Trophoblast cell (in vitro differentiated cells and primary cell): Measurements from ENCODE around the gene IER3.
A peak's percentile ranks its signal among the peaks of the same experiment; 100 is the strongest.

Source experiments
- DNase-seq, 2 donors: peaks; one replicate each; pipeline ENCODE4 v3.0.0-alpha.2; 2016
- H2AFZ ChIP-seq: 2 replicates; pipeline ENCODE4 v1.6.1; 2013; ENCODE audit warnings: low read length, moderate library complexity, mild to moderate bottlenecking; ENCODE audit not compliant: insufficient read depth, poor library complexity
- H2AK5ac ChIP-seq: 2 replicates; pipeline ENCODE4 v1.6.1; 2013; ENCODE audit warnings: mild to moderate bottlenecking, low read length
- H2BK120ac ChIP-seq: 2 replicates; pipeline ENCODE4 v1.6.1; 2013; ENCODE audit warnings: low read length, mild to moderate bottlenecking, moderate library complexity; ENCODE audit not compliant: insufficient read depth, poor library complexity
- H2BK12ac ChIP-seq: 2 replicates; pipeline ENCODE4 v1.6.1; 2013; ENCODE audit warnings: mild to moderate bottlenecking, low read length, moderate library complexity
- H2BK5ac ChIP-seq: 2 replicates; pipeline ENCODE4 v1.6.1; 2013; ENCODE audit warnings: low read length, low read depth, moderate library complexity, mild to moderate bottlenecking; ENCODE audit not compliant: poor library complexity
- H3K14ac ChIP-seq: 2 replicates; pipeline ENCODE4 v1.6.1; 2013; ENCODE audit warnings: mild to moderate bottlenecking, low read length
- H3K18ac ChIP-seq: 2 replicates; pipeline ENCODE4 v1.6.1; 2013; ENCODE audit warnings: mild to moderate bottlenecking, low read length
- H3K23ac ChIP-seq: 2 replicates; pipeline ENCODE4 v1.6.1; 2013; ENCODE audit warnings: low read length
- H3K27ac ChIP-seq: 2 replicates; pipeline ENCODE4 v1.5.1; 2013; ENCODE audit warnings: low read depth, mild to moderate bottlenecking, inconsistent platforms, low read length, moderate library complexity
- H3K27me3 ChIP-seq: 2 replicates; pipeline ENCODE4 v1.6.1; 2013; ENCODE audit warnings: inconsistent platforms, mild to moderate bottlenecking, low read length, moderate library complexity; ENCODE audit not compliant: insufficient read depth
- H3K36me3 ChIP-seq, 2 experiments: 1 replicate in 1 of 2; 2 replicates in 1 of 2; pipeline ENCODE4 v1.6.1; 2013; ENCODE audit warnings: low read length in 2 of 2, mild to moderate bottlenecking in 2 of 2, moderate library complexity in 1 of 2; ENCODE audit not compliant: insufficient read depth in 2 of 2, control insufficient read depth in 1 of 2
- H3K4ac ChIP-seq: 2 replicates; pipeline ENCODE4 v1.6.1; 2013; ENCODE audit warnings: low read depth, mild to moderate bottlenecking, low read length, moderate library complexity
- H3K4me1 ChIP-seq, 2 experiments: 1 replicate in 1 of 2; 2 replicates in 1 of 2; pipeline ENCODE4 v1.6.1; 2013; ENCODE audit warnings: low read length in 2 of 2, mild to moderate bottlenecking in 2 of 2, moderate library complexity in 1 of 2; ENCODE audit not compliant: insufficient read depth in 2 of 2, control insufficient read depth in 1 of 2
- H3K4me2 ChIP-seq: 2 replicates; pipeline ENCODE4 v1.6.1; 2013; ENCODE audit warnings: inconsistent platforms, mild to moderate bottlenecking, low read length, moderate library complexity
- H3K4me3 ChIP-seq: 2 replicates; pipeline ENCODE4 v1.5.1; 2013; ENCODE audit warnings: mild to moderate bottlenecking, low read depth, low read length, inconsistent platforms
- H3K79me1 ChIP-seq: one replicate; pipeline ENCODE4 v1.6.1; 2013; ENCODE audit warnings: low read length
- H3K79me2 ChIP-seq: 2 replicates; pipeline ENCODE4 v1.6.1; 2013; ENCODE audit warnings: low read length, mild to moderate bottlenecking; ENCODE audit not compliant: control insufficient read depth, insufficient read depth, poor library complexity
- H3K9ac ChIP-seq: 2 replicates; pipeline ENCODE4 v1.6.1; 2013; ENCODE audit warnings: mild to moderate bottlenecking, low read length
- H3K9me3 ChIP-seq: 2 replicates; pipeline ENCODE4 v1.6.1; 2013; ENCODE audit warnings: low read depth, mild to moderate bottlenecking, control low read depth, inconsistent platforms, low read length; ENCODE audit not compliant: insufficient read depth
- H4K12ac ChIP-seq: 2 replicates; pipeline ENCODE4 v1.6.1; 2013; ENCODE audit warnings: low read depth, mild to moderate bottlenecking, low read length, moderate library complexity
- H4K8ac ChIP-seq: 2 replicates; pipeline ENCODE4 v1.6.1; 2013; ENCODE audit warnings: low read depth, mild to moderate bottlenecking, low read length, moderate library complexity
- H4K91ac ChIP-seq: one replicate; pipeline ENCODE4 v1.6.1; 2013; ENCODE audit warnings: low read depth, mild to moderate bottlenecking, low read length, moderate library complexity
- WGBS: extraction: QIAGEN DNeasy Blood & Tissue Kit; methylation state at CpG from one replicate; pipeline ENCODE4 v1.1.7; 2013; ENCODE audit warnings: missing lambda C conversion rate; ENCODE audit not compliant: insufficient read length, insufficient coverage; ENCODE audit errors: extremely low coverage; 5-methylcytosine and 5-hydroxymethylcytosine counted together

IER3 gene

DNA sequence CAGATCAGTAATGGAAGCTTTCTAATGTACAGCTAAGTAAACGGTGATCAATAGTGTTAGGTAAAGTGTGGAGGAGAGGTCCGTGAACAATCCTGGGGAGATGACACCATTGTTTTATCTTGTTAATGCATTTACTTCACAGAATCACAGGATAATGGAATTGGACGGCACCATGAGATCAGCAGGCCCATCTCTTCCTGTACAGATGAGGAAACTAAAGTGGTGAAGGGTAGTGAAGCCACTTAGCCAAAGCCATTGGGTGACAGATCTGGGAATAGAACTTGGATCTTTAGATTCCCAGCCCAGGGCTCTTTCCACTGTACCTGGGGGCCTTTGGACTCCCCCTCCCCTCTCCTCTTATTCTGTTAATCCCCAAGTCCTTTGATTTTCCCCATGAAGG lies 26.2 kb upstream of the IER3 start:
- DNase-seq: no peak
- Histone ChIP-seq H3K9ac (no peak overlapping the region), H3K18ac (no peak overlapping the region), H3K4me3 (no peak overlapping the region), H3K14ac (peak overlapping the region; percentile 71), H3K4me2 (no peak overlapping the region), H4K8ac (peak overlapping the region; percentile 13), H4K12ac (no peak overlapping the region), H2AK5ac (peak overlapping the region; percentile 81), H3K79me1 (peaks cover 48% of the 10 kb centered on the region), H3K27me3 (no peaks in the 10 kb centered on the region), H2BK5ac (peak overlapping the region; percentile 64), H2BK12ac (peak overlapping the region; percentile 96), H2AFZ (no peak overlapping the region), H3K4ac (peak overlapping the region; percentile 32), H3K9me3 (no peaks in the 10 kb centered on the region), H3K23ac (no peak overlapping the region), H2BK120ac (peak overlapping the region; percentile 84), H3K27ac (peak overlapping the region; percentile 95), H3K79me2 (peaks cover 2% of the 10 kb centered on the region), H3K36me3 (no peaks in the 10 kb centered on the region), H4K91ac (peak overlapping the region; percentile 84), H3K4me1 (peaks cover 30 to 41% of the 10 kb centered on the region in 2 experiments)
- no CpG with 5 or more reads among the region's 3 CpGs for WGBS

DNA sequence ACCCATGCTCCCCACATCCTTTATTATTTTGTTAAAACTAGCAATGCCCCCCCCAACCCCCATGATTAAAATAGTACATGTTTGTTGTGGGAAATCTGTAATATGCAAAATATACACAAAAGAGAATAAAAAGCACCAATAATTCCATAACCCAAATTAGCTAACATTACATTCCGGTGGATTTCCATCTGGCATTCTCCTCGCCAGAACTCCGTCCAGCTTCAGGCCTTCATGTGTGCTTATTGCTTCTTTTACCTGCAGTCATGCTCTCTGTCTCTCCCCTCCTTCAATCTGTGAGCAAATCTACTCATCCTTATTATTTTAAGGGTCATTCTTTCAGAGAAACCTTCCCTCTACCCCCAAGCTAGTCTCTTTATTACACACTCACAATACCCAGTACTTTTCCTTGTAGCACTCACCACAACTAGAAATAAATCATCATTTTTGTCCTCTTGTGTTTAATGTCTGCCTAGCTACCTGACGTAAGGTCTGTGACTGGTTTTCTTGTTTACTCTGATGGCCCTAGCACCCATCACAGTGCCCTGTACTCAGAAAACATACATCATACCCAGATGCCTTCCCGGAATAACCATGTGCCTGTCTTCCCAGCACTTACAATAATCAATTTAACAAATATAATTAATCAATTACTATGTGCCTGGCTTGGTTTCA lies 25.6 kb upstream of the IER3 start:
- Histone ChIP-seq H4K8ac (peak overlapping the region; percentile 28), H3K27me3 (no peaks in the 10 kb centered on the region), H3K36me3 (no peaks in the 10 kb centered on the region), H3K23ac (no peak overlapping the region), H4K91ac (peak overlapping the region; percentile 84), H3K9ac (no peak overlapping the region), H3K79me2 (peaks cover 2% of the 10 kb centered on the region), H2BK120ac (peak overlapping the region; percentile 84), H2AK5ac (peak overlapping the region; percentile 26), H3K27ac (peak overlapping the region; percentile 95), H3K4me1 (peaks cover 30 to 41% of the 10 kb centered on the region in 2 experiments), H3K79me1 (peaks cover 46% of the 10 kb centered on the region), H3K4me3 (no peak overlapping the region), H3K18ac (no peak overlapping the region), H2AFZ (no peak overlapping the region), H4K12ac (no peak overlapping the region), H2BK12ac (peak overlapping the region; percentile 84), H2BK5ac (peak overlapping the region; percentile 88), H3K9me3 (no peaks in the 10 kb centered on the region), H3K4me2 (no peak overlapping the region), H3K4ac (no peak overlapping the region), H3K14ac (peak overlapping the region; percentile 60)
- no CpG with 5 or more reads among the region's 5 CpGs for WGBS
- DNase-seq: no peak

DNA sequence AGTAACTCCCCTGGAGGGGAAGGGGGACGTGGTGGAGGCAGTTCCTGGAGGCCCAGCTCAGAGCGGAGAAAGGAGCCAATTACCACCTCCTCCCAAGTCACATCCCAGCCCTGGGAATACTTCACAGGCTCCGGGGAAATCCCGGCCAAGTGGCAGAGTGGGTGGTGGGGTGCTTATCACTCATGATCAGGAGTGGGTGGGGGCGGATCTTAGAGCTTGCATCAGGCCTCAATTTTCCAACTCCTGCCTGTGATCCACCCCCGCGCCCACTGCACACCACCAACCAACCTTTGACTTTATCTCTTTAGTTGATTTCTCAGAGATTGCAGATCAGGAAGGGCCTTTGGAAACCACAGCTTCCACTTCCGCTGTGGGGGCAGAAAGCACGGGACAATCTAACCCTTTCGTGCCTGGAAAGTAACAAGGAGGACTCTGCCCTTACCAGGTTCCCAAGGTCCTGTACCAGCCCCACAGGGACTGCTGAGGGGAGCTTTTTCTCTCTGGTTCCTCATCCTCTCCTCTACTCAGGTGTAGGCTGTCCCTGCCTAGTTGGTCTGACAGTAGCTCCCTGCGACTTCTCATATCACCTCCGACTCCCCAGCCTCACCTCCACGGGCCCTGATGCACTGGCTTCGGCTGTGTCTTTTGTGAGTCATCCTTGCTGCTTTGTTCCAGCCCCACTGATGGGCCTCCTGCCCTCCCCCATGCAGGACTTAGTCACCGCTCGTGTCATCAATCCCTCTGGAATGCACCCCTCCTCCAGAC lies 24.9 kb upstream of the IER3 start:
- H3K4ac ChIP-seq: peak overlapping the region; percentile 69
- peak; percentile 62 to 64 for DNase-seq
- peaks cover 30 to 43% of the 10 kb centered on the region in 2 experiments for H3K4me1 ChIP-seq
- no peaks in the 10 kb centered on the region for H3K36me3 ChIP-seq
- H2BK12ac ChIP-seq: peak overlapping the region; percentile 94
- H4K91ac ChIP-seq: peak overlapping the region; percentile 94
- H3K27me3 ChIP-seq: no peaks in the 10 kb centered on the region
- peak overlapping the region; percentile 89 for H2BK120ac ChIP-seq
- H2AFZ ChIP-seq: peak overlapping the region; percentile 94
- no CpG with 5 or more reads among the region's 16 CpGs for WGBS
- peak overlapping the region; percentile 63 for H2AK5ac ChIP-seq
- H3K4me3 ChIP-seq: no peak overlapping the region
- peak overlapping the region; percentile 76 for H4K8ac ChIP-seq
- peaks cover 44% of the 10 kb centered on the region for H3K79me1 ChIP-seq
- no peaks in the 10 kb centered on the region for H3K79me2 ChIP-seq
- peak overlapping the region; percentile 33 for H3K4me2 ChIP-seq
- peak overlapping the region; percentile 85 for H3K18ac ChIP-seq
- H2BK5ac ChIP-seq: peak overlapping the region; percentile 99
- peak overlapping the region; percentile 62 for H3K9ac ChIP-seq
- peak overlapping the region; percentile 98 for H3K27ac ChIP-seq
- peak overlapping the region; percentile 77 for H4K12ac ChIP-seq
- H3K9me3 ChIP-seq: no peaks in the 10 kb centered on the region
- peak overlapping the region; percentile 83 for H3K14ac ChIP-seq
- no peak overlapping the region for H3K23ac ChIP-seq

DNA sequence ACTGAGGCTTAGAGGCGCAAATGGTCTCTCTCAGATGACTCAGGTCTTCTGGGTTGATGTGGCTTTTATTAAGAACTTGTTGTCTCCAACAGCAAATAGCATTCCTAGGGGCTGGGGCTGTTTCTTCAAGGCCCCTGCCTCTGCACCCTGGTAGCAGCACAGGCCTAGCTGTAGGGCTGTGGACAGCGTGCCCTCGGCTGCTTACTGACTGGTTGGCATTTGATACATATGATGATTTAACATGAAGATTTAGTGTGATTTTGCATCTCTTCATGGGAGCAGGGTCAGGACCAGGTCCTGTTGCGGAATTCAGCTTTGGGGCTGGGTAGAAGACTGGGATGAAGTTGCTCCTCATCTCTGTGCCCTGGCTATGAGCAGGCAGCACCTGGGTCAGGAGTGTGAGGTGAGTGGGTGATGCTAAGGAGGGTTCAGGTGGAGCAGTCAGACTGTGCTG lies 24.3 kb upstream of the IER3 start:
- Histone ChIP-seq H3K23ac (no peak overlapping the region), H3K4me1 (peaks cover 34 to 47% of the 10 kb centered on the region in 2 experiments), H3K4ac (peak overlapping the region; percentile 10), H3K79me2 (no peaks in the 10 kb centered on the region), H2BK5ac (peak overlapping the region; percentile 99), H2BK120ac (peak overlapping the region; percentile 89), H3K4me3 (no peak overlapping the region), H3K9me3 (no peaks in the 10 kb centered on the region), H3K18ac (peak overlapping the region; percentile 85), H3K79me1 (peaks cover 49% of the 10 kb centered on the region), H3K9ac (no peak overlapping the region), H3K4me2 (peak overlapping the region; percentile 33), H2AFZ (peak overlapping the region; percentile 11), H3K14ac (peak overlapping the region; percentile 83), H2BK12ac (peak overlapping the region; percentile 94), H2AK5ac (peak overlapping the region; percentile 63), H3K36me3 (no peaks in the 10 kb centered on the region), H4K8ac (peak overlapping the region; percentile 76), H3K27ac (peak overlapping the region; percentile 98), H3K27me3 (no peaks in the 10 kb centered on the region), H4K91ac (peak overlapping the region; percentile 94), H4K12ac (peak overlapping the region; percentile 77)
- DNase-seq: no peak
- no CpG with 5 or more reads among the region's 4 CpGs for WGBS
